UCSD-AML1 (cell line): ENCODE data around the gene GTF2H4.
"Not testable (repeated sequence)": the region's sequence is repeated elsewhere in the genome, so short reads cannot be mapped to it uniquely, and the experiment has no call there.

Experiments
- DNase-seq: peaks from one replicate; lab custom pipeline; 2025; ENCODE audit not compliant: unreplicated experiment; lab: John Stamatoyannopoulos, UW

The GTF2H4 gene

GRCh38 chr6:30917487-30917886 is 9.5 kb downstream of the GTF2H4 start:
- no peak for DNase-seq

GRCh38 chr6:30918670-30919069 is 10.7 kb downstream of the GTF2H4 start:
- no peak for DNase-seq

- no peak for DNase-seq
These were observed 14.4 kb downstream of the GTF2H4 start for GRCh38 chr6:30922447-30922852.

- not testable (repeated sequence) for DNase-seq
These were observed 16.1 kb downstream of the GTF2H4 start for GRCh38 chr6:30924040-30924627.

- no peak for DNase-seq
These were observed 18.6 kb downstream of the GTF2H4 start for GRCh38 chr6:30926644-30927043.

GRCh38 chr6:30927080-30927479 is 19.1 kb downstream of the GTF2H4 start:
- DNase-seq, result not testable (repeated sequence)

GRCh38 chr6:30928677-30929076 is 20.7 kb downstream of the GTF2H4 start:
- DNase-seq, result no peak

- DNase-seq, result no peak
These were observed 22.5 kb downstream of the GTF2H4 start for GRCh38 chr6:30930506-30930905.

- DNase-seq, result no peak
These were observed 23.3 kb downstream of the GTF2H4 start for GRCh38 chr6:30931272-30931671.

GRCh38 chr6:30931969-30932645 is 24.1 kb downstream of the GTF2H4 start, which contains the start of gene SFTA2:
SFTA2 (minus strand) TSS chr6:30932170; CDS start chr6:30932096, 74 bp downstream.
- no peak for DNase-seq

GRCh38 chr6:30932665-30933365 is 24.8 kb downstream of the GTF2H4 start:
- DNase-seq, result no peak

GRCh38 chr6:30935018-30935417 is 27.0 kb downstream of the GTF2H4 start:
- DNase-seq, result no peak

- DNase-seq, result no peak
These were observed 29.3 kb downstream of the GTF2H4 start for GRCh38 chr6:30937265-30937664.

- no peak for DNase-seq
These were observed 30.7 kb downstream of the GTF2H4 start for GRCh38 chr6:30938730-30939129.

- DNase-seq, result no peak
These were observed 31.5 kb downstream of the GTF2H4 start for GRCh38 chr6:30939473-30939872.

- no peak for DNase-seq
These were observed 32.5 kb downstream of the GTF2H4 start, which contains the start of gene MUCL3 for GRCh38 chr6:30940361-30940986. MUCL3 (plus strand) TSS chr6:30940973; CDS start chr6:30941000, 27 bp downstream.

GRCh38 chr6:30942338-30943060 is 34.5 kb downstream of the GTF2H4 start:
- DNase-seq, result no peak

GRCh38 chr6:30944051-30944450 is 36.0 kb downstream of the GTF2H4 start:
- DNase-seq, result no peak

- DNase-seq, result no peak
These were observed 37.3 kb downstream of the GTF2H4 start for GRCh38 chr6:30945281-30945680.

GRCh38 chr6:30947231-30947630 is 39.2 kb downstream of the GTF2H4 start:
- DNase-seq, result no peak

GRCh38 chr6:30948811-30949210 is 40.8 kb downstream of the GTF2H4 start:
- no peak for DNase-seq
